H1 (cell line): ENCODE data around the gene VWF. TPM values are rescaled to one million over a fixed set of nuclear protein-coding genes. Genes with fewer than 3 reads are reported as not detected.

Experiments
- CTCF ChIA-PET: fragments of 300-600 bp; sonication (Branson Sonifier 250); formaldehyde crosslinking; loops from one replicate; lab custom pipeline; 2021; ENCODE audit not compliant: partially characterized antibody; lab: Charles Lee
- POLR2A ChIA-PET: fragments of 300-600 bp; sonication (Branson Sonifier 250); formaldehyde crosslinking; loops from one replicate; lab custom pipeline; 2021; ENCODE audit warnings: inconsistent platforms; ENCODE audit not compliant: partially characterized antibody; lab: Charles Lee
- DNase-seq, 2 experiments: peaks; one replicate each; pipeline versions ENCODE4 v3.0.0 to v3.0.0-alpha.2; 2010 to 2022; ENCODE audit warnings: low spot score in 2 of 2, low read depth in 1 of 2, mixed read lengths in 1 of 2
- FAIRE-seq: peaks from 2 replicates; lab custom pipeline; 2011; peaks lifted over from hg19 to GRCh38; lab: Jason Lieb, UNC
- H2AFZ ChIP-seq: 2 replicates; pipeline ENCODE4 v1.8.1; 2012; ENCODE audit warnings: low read length, inconsistent platforms
- H2AK5ac ChIP-seq: 2 replicates; pipeline ENCODE4 v1.6.1; 2013; ENCODE audit warnings: low read depth, low read length
- H2BK120ac ChIP-seq: replicated peaks from 2 replicates; pipeline ENCODE3; 2013; ENCODE audit warnings: low read depth, low read length, inconsistent platforms
- H2BK12ac ChIP-seq: 2 replicates; pipeline ENCODE4 v1.6.1; 2013; ENCODE audit warnings: low read depth, low read length
- H2BK15ac ChIP-seq: 2 replicates; pipeline ENCODE4 v1.6.1; 2013; ENCODE audit warnings: low read length
- H2BK20ac ChIP-seq: 2 replicates; pipeline ENCODE4 v1.6.1; 2013; ENCODE audit warnings: low read length
- H2BK5ac ChIP-seq: 2 replicates; pipeline ENCODE4 v1.6.1; 2013; ENCODE audit warnings: low read depth, low read length
- H3K14ac ChIP-seq: 2 replicates; pipeline ENCODE4 v1.6.1; 2013; ENCODE audit warnings: inconsistent platforms; ENCODE audit not compliant: insufficient read length
- H3K18ac ChIP-seq: 2 replicates; pipeline ENCODE4 v1.6.1; 2013; ENCODE audit warnings: low read length; ENCODE audit errors: extremely low read depth
- H3K23ac ChIP-seq: 2 replicates; pipeline ENCODE4 v1.6.1; 2013; ENCODE audit warnings: inconsistent platforms; ENCODE audit not compliant: insufficient read length
- H3K23me2 ChIP-seq: 2 replicates; pipeline ENCODE4 v1.6.1; 2013; ENCODE audit warnings: low read depth, low read length
- H3K27ac ChIP-seq: 2 replicates; pipeline ENCODE4 v1.6.1; 2011; ENCODE audit warnings: low read depth, low read length, inconsistent platforms
- H3K27me3 ChIP-seq, 4 experiments: replicated peaks in 1 of 4; 1 replicate in 1 of 4; 2 replicates in 3 of 4; pipeline versions ENCODE4 v1.6.1 to v1.8.1; 2011 to 2013; ENCODE audit warnings: low read length in 3 of 4, mild to moderate bottlenecking in 3 of 4, inconsistent platforms in 2 of 4, mixed read lengths in 2 of 4, moderate library complexity in 1 of 4; ENCODE audit not compliant: control insufficient read depth in 3 of 4, insufficient read depth in 3 of 4; ENCODE audit errors: extremely low read depth in 1 of 4
- H3K36me3 ChIP-seq, 4 experiments: 2 replicates each; pipeline versions ENCODE4 v1.6.1 to v1.8.1; 2011 to 2013; ENCODE audit warnings: mild to moderate bottlenecking in 4 of 4, low read length in 3 of 4, moderate library complexity in 2 of 4, control low read depth in 1 of 4, inconsistent platforms in 1 of 4; ENCODE audit not compliant: insufficient read depth in 4 of 4, control insufficient read depth in 2 of 4
- H3K4ac ChIP-seq: replicated peaks from 2 replicates; pipeline ENCODE3; 2013; ENCODE audit warnings: low read length, low read depth, mixed read lengths, inconsistent platforms; ENCODE audit not compliant: insufficient read length
- H3K4me1 ChIP-seq, 4 experiments: replicated peaks in 1 of 4; 1 replicate in 1 of 4; 2 replicates in 3 of 4; pipeline versions ENCODE4 v1.6.1 to v1.8.1; 2011 to 2013; ENCODE audit warnings: low read length in 3 of 4, inconsistent platforms in 2 of 4, mixed read lengths in 1 of 4; ENCODE audit not compliant: insufficient read depth in 4 of 4, control insufficient read depth in 3 of 4
- H3K4me2 ChIP-seq, 2 experiments: 2 replicates each; pipeline versions ENCODE4 v1.6.1 to v1.8.1; 2011 to 2013; ENCODE audit warnings: low read depth in 2 of 2, low read length in 2 of 2, control low read depth in 1 of 2, inconsistent platforms in 1 of 2, mild to moderate bottlenecking in 1 of 2; ENCODE audit not compliant: insufficient read depth in 1 of 2
- H3K4me3 ChIP-seq, 4 experiments: fragments of 200-600, 300-600 bp in 1 of 4; sonication (generic), shearing (Covaris generic), sonication (Bioruptor Twin) in 1 of 4; 2 replicates each; pipeline versions ENCODE4 v1.5.1 to v1.8.1; 2011 to 2016; ENCODE audit warnings: low read length in 4 of 4, low read depth in 3 of 4, control low read depth in 2 of 4, inconsistent platforms in 2 of 4, mild to moderate bottlenecking in 2 of 4, mixed read lengths in 1 of 4, moderate library complexity in 1 of 4; ENCODE audit not compliant: insufficient read depth in 2 of 4; ENCODE audit errors: extremely low read depth in 1 of 4
- H3K56ac ChIP-seq: replicated peaks from 2 replicates; pipeline ENCODE3; 2013; ENCODE audit warnings: low read depth, mild to moderate bottlenecking, mixed read lengths, low read length, inconsistent platforms; ENCODE audit not compliant: insufficient read length
- H3K79me1 ChIP-seq: 2 replicates; pipeline ENCODE4 v1.6.1; 2013; ENCODE audit warnings: low read depth, low read length, control low read depth
- H3K79me2 ChIP-seq, 2 experiments: 2 replicates each; pipeline versions ENCODE4 v1.6.1 to v1.8.1; 2012 to 2013; ENCODE audit warnings: low read length in 2 of 2, mild to moderate bottlenecking in 2 of 2, inconsistent platforms in 1 of 2; ENCODE audit not compliant: insufficient read depth in 2 of 2, control insufficient read depth in 1 of 2
- H3K9ac ChIP-seq, 4 experiments: replicated peaks in 1 of 4; 1 replicate in 1 of 4; 2 replicates in 3 of 4; pipeline versions ENCODE4 v1.6.1 to v1.8.1; 2011 to 2013; ENCODE audit warnings: low read depth in 3 of 4, low read length in 3 of 4, control low read depth in 2 of 4, mild to moderate bottlenecking in 2 of 4, moderate library complexity in 2 of 4, inconsistent platforms in 1 of 4; ENCODE audit errors: extremely low read depth in 1 of 4
- H3K9me3 ChIP-seq, 2 experiments: 2 replicates each; pipeline versions ENCODE4 v1.6.1 to v1.8.1; 2012 to 2013; ENCODE audit warnings: mild to moderate bottlenecking in 2 of 2, moderate library complexity in 2 of 2, control low read depth in 1 of 2, inconsistent platforms in 1 of 2, low read depth in 1 of 2, low read length in 1 of 2, mixed read lengths in 1 of 2; ENCODE audit not compliant: insufficient read depth in 2 of 2
- H4K20me1 ChIP-seq, 2 experiments: replicated peaks in 1 of 2; 2 replicates each; pipeline versions ENCODE3 to v1.8.1; 2011 to 2013; ENCODE audit warnings: inconsistent platforms in 2 of 2, low read length in 2 of 2, mild to moderate bottlenecking in 1 of 2; ENCODE audit not compliant: insufficient read depth in 2 of 2, control insufficient read depth in 1 of 2
- H4K5ac ChIP-seq: 2 replicates; pipeline ENCODE4 v1.6.1; 2013; ENCODE audit warnings: low read length, low read depth, mixed read lengths, inconsistent platforms; ENCODE audit not compliant: insufficient read length
- H4K8ac ChIP-seq: 2 replicates; pipeline ENCODE4 v1.8.0; 2013; ENCODE audit warnings: mild to moderate bottlenecking, moderate library complexity, low read length, inconsistent platforms; ENCODE audit not compliant: insufficient read depth; ENCODE audit errors: extremely low read depth
- H4K91ac ChIP-seq: replicated peaks from 2 replicates; pipeline ENCODE3; 2013; ENCODE audit warnings: low read length, mixed read lengths, inconsistent platforms; ENCODE audit not compliant: insufficient read length
- CEBPB ChIP-seq: IDR thresholded peaks from 2 replicates; pipeline ENCODE4 v1.6.1; 2012; ENCODE audit warnings: low read depth, low read length
- EGR1 ChIP-seq: IDR thresholded peaks from 2 replicates; pipeline ENCODE4 v1.6.1; 2011; ENCODE audit warnings: low read depth, low read length, borderline replicate concordance
- EZH2 ChIP-seq: fragments of 200-600 bp; sonication (generic); IDR thresholded peaks from 2 replicates; pipeline ENCODE4 v1.7.1; 2012; ENCODE audit warnings: low read depth, mild to moderate bottlenecking, moderate library complexity, low read length, inconsistent platforms; ENCODE audit not compliant: severe bottlenecking
- GABPA ChIP-seq: IDR thresholded peaks from 2 replicates; pipeline ENCODE4 v1.6.1; 2011; ENCODE audit warnings: mild to moderate bottlenecking, low read length, moderate library complexity, borderline replicate concordance; ENCODE audit not compliant: insufficient read depth
- HDAC6 ChIP-seq: IDR thresholded peaks from one replicate; pipeline ENCODE4 v1.7.1; 2012; ENCODE audit warnings: low read depth, mild to moderate bottlenecking, inconsistent platforms, low read length, moderate library complexity
- KDM4A ChIP-seq: IDR thresholded peaks from one replicate; pipeline ENCODE4 v1.7.1; 2012; ENCODE audit warnings: low read depth, mild to moderate bottlenecking, moderate library complexity, low read length, inconsistent platforms; ENCODE audit not compliant: severe bottlenecking
- POLR2AphosphoS5 ChIP-seq: IDR thresholded peaks from 2 replicates; pipeline ENCODE4 v1.6.1; 2011; ENCODE audit warnings: low read depth, low read length
- RAD21 ChIP-seq, 2 experiments: IDR thresholded peaks in 1 of 2; conservative IDR thresholded peaks in 1 of 2; 2 replicates each; pipeline ENCODE4 v1.6.1; 2011; ENCODE audit warnings: low read depth in 2 of 2, low read length in 2 of 2, improper control_type of control experiment in 1 of 2, inconsistent platforms in 1 of 2, mild to moderate bottlenecking in 1 of 2, moderate library complexity in 1 of 2
- RBBP5 ChIP-seq: IDR thresholded peaks from 2 replicates; pipeline ENCODE4 v1.7.1; 2012; ENCODE audit warnings: low read depth, mild to moderate bottlenecking, inconsistent platforms, low read length, moderate library complexity, borderline replicate concordance
- SRF ChIP-seq: IDR thresholded peaks from 2 replicates; pipeline ENCODE4 v1.6.1; 2011; ENCODE audit warnings: mild to moderate bottlenecking, low read depth, low read length, moderate library complexity
- WGBS, 2 experiments: shearing (Covaris generic) in 1 of 2; methylation state at CpG; one replicate each; pipeline versions ENCODE4 v1.1.6 to v1.1.7; 2013 to 2015; ENCODE audit warnings: low lambda C conversion rate in 2 of 2, mixed read lengths in 2 of 2, inconsistent platforms in 1 of 2, low coverage in 1 of 2, missing lambda C conversion rate in 1 of 2; ENCODE audit not compliant: insufficient replicate concordance in 2 of 2, insufficient coverage in 1 of 2, insufficient read length in 1 of 2; ENCODE audit errors: extremely low coverage in 1 of 2, missing lambda C conversion rate in 1 of 2; 5-methylcytosine and 5-hydroxymethylcytosine counted together
- polyA plus RNA-seq, 7 experiments: library from polyadenylated mRNA; depleted of rRNA in 3 of 7; stranded (reverse) in 5 of 7; unstranded in 2 of 7; fragments of >200 nt in 5 of 7; fragments of 200-250 nt in 2 of 7; gene quantifications; 1 replicate in 5 of 7; 2 replicates in 1 of 7; 4 replicates in 1 of 7; pipeline versions ENCODE4 v1.2.1 to v1.2.3, GENCODE V29; 2011 to 2013; ENCODE audit warnings: missing spikeins in 2 of 7, mixed read lengths in 2 of 7
- total RNA-seq: library from RNA; stranded (reverse); fragmentation: NEBNext Ultra II Directional; extraction: Animal tissue kit (Norgen Biotek cat#: 25700); gene quantifications from 2 replicates; pipeline ENCODE4 v1.2.1, GENCODE V29; 2021

The VWF gene
- total and polyA plus RNA-seq, 2 of the 8 experiments (the other 6 are each of a cell fraction or from before 2014, with no cell fraction given): 0.39 to 0.60 TPM

DNA sequence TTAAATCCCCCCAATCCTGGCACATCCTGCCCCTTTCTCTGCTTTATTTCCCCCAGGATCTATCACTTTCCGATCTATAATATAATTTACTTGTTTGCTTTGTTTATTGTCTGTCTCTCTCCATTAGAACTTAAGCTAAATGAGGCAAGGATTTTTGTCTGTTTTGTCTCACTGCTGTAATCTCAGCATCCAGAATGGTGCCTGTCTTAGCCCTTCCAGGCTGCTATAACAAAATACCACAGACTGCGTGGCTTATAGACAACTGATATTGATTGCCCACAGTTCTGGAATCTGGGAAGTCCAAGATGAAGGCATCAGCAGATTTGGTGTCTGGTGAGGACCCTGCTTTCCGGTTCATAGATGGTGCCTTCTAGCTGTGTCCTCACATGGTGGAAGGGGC lies 65.2 kb downstream of the VWF start:
- Histone ChIP-seq H3K56ac (no peak overlapping the region), H3K27me3 (peaks cover 0 to 16% (median 10%) of the 10 kb centered on the region in 4 experiments; a peak in 5 of 7 replicates), H4K8ac (no peak overlapping the region), H3K23me2 (peaks cover 8% of the 10 kb centered on the region; the same call in 1 of the 2 replicates), H4K5ac (no peak overlapping the region), H3K27ac (no peak overlapping the region), H4K20me1 (no peaks in the 10 kb centered on the region), H2BK20ac (no peak overlapping the region), H2AK5ac (no peak overlapping the region), H3K9ac (no peak overlapping the region), H3K4me1 (peaks cover 7 to 18% (median 16%) of the 10 kb centered on the region in 4 experiments), H3K4me3 (no peak overlapping the region), H3K79me2 (no peaks in the 10 kb centered on the region), H3K9me3 (no peaks in the 10 kb centered on the region), H2BK5ac (no peak overlapping the region), H3K14ac (no peak overlapping the region), H2BK12ac (no peak overlapping the region), H3K18ac (no peak overlapping the region), H2AFZ (no peak overlapping the region), H2BK15ac (no peak overlapping the region), H3K36me3 (no peaks in the 10 kb centered on the region), H4K91ac (no peak overlapping the region), H3K23ac (no peak overlapping the region), H3K79me1 (no peaks in the 10 kb centered on the region), H3K4me2 (no peak overlapping the region), H2BK120ac (no peak overlapping the region), H3K4ac (no peak overlapping the region)
- ChIA-PET CTCF (interaction anchor here (0.6 to 7.1 kb wide), 20 partner anchors 7 to 398 kb away, joined by 3 to 36 read pairs (median 6); no protein-coding TSS in a partner anchor), POLR2A (interaction anchor here (0.9 to 1.2 kb wide), 3 partner anchors 22 to 215 kb away, joined by 3 read pairs; partner anchors contain the start of gene CD9)
- FAIRE-seq: no peak
- WGBS, 2 experiments: 90% methylated on average over 3 of the region's 3 CpGs; no CpG with 5 or more reads in 1 of the 2 experiments
- DNase-seq: no peak
- TF ChIP-seq RAD21 (IDR thresholded peaks at IDR 0.05 in 1 of 2, conservative IDR thresholded peaks at IDR 0.05 in 1 of 2; ENCODE audit: low read depth in 2 of 2, low read length in 2 of 2) (no peak), CEBPB (no peak), EGR1 (no peak), POLR2AphosphoS5 (no peak), GABPA (no peak), SRF (no peak), RBBP5 (no peak), HDAC6 (no peak), EZH2 (no peak), KDM4A (no peak)
